ENCODE results near the gene MRPL36.

MRPL36 gene

GRCh38 chr5:1762883-1763547 lies 36.6 kb downstream of the MRPL36 start:
- peak; percentile 39 for DNase-seq

- peak; percentile 42 for DNase-seq
These were observed 37.3 kb downstream of the MRPL36 start for GRCh38 chr5:1762121-1762882.

DNA sequence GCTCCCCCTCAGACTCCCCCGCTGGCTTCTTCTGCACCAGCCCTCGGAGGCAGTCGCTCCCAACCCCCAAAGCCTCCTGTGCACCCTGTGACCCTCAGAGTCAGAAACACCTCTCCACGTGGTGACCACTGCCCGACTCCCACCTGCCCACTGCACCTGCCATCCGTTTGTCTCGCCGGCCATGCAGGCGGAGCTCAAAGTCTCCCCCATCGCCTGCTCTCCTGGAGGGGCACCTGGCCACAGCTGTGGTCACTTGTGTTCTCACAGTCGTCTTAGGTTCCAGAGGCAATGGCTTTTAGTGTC lies 38.2 kb downstream of the MRPL36 start:
- DNase-seq: peak; percentile 38

GRCh38 chr5:1760656-1761452 lies 38.8 kb downstream of the MRPL36 start:
- DNase-seq: peak; percentile 29

DNA sequence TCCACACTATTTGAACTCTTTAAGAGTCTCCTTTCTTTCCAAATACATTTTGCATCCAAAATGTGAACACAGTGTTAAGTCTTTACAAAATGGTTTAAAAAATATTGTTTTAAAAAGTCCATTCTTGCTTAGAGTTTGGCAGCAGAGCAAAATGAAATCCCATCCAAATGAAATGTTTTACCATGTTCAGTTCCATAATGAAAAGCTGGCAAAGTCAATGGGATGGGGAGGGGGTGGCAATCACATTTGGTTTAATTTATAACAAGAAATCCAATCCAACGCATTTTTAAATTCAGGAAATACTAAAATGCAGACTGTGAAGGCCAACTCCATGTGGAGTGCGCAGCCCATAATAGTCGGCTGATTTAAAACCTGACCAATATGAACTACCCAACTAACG lies 39.4 kb downstream of the MRPL36 start:
- DNase-seq: no peak

- DNase-seq: peak; percentile 40
These were observed 40.2 kb downstream of the MRPL36 start for GRCh38 chr5:1759378-1759970.

DNA sequence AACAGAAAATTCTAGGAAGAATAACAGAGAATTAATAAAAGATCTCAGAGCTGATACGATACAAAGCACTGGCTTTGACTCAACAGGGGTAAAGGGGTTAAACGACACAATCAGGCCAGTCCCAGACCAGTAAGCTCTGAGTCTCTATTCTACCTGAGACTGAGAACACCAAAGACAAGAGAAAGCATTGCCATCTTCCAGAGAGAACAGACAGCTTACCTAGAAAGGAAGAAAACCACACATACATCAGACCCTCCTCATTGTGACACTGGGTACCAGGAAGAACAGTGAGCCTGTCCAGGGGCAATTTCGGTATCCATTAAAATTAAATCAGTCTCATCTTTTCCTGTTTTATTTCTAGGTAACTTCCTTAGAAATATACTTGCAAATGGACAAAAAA lies 41.1 kb downstream of the MRPL36 start:
- DNase-seq: no peak

DNA sequence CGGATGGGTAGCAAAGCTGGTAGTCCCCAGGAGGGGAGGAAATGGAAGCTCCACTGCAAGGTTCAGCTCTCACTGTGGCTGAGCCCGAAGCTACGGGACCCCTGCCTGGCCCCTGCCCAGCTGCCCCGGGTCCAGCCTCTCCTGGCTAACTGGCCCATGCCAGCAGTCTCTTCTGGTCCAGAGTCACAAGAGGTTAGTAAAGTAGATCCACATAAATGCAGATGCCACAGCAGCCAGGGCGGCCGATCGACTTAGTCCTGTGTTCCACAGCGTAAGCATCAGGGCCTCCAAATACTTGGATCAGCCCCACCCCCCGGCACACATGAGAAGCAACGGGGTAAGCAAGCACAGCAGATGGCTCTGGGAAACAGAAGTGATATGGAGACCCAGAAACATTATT lies 42.1 kb downstream of the MRPL36 start:
- peak; percentile 40 for DNase-seq

- no peak for DNase-seq
These were observed 43.2 kb downstream of the MRPL36 start for GRCh38 chr5:1756481-1756880.

GRCh38 chr5:1755321-1755949 lies 44.2 kb downstream of the MRPL36 start:
- peak; percentile 22 for DNase-seq

- DNase-seq: peak; percentile 33
These were observed 45.0 kb downstream of the MRPL36 start for GRCh38 chr5:1754531-1755220.

DNA sequence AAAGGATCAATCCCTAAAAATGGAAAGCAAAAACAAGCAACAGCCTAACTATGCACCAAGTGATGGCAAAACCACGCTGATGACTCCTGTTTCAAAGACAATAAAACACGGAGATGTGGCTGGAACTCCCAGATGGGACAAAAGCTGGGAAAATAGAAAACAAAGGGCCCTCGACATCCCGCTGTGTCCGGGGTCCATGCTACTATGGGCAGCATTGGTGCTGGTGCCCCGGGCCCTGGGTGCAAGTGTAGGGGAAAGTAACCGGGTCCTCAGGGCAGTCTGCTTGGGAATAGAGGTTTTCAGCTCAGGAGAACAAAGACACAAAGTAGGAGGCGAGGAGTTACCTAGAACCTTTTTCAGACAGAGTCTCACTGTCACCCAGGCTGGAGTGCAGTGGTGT lies 46.1 kb downstream of the MRPL36 start:
- DNase-seq: peak; percentile 25

DNA sequence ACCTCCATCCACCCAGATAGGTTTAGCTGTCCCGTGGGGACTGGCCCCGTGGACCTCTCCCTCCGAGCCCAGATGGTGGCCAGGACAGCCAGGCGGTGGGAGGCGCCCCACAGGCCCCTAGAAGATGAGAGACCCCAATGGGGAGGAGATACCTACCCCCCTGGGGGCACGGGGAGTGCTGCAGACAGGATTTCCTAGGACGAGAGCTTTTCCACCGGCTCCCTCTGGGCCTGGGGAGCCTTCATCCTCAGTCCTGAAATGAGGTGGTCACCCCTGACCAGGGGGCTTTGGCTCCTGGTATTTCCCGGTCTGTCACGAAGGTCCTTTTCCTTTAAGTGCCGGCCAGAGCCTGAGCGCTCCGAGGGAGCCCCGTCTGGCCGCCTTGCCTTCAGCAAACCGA lies 46.8 kb downstream of the MRPL36 start:
- DNase-seq: peak; percentile 22

DNA sequence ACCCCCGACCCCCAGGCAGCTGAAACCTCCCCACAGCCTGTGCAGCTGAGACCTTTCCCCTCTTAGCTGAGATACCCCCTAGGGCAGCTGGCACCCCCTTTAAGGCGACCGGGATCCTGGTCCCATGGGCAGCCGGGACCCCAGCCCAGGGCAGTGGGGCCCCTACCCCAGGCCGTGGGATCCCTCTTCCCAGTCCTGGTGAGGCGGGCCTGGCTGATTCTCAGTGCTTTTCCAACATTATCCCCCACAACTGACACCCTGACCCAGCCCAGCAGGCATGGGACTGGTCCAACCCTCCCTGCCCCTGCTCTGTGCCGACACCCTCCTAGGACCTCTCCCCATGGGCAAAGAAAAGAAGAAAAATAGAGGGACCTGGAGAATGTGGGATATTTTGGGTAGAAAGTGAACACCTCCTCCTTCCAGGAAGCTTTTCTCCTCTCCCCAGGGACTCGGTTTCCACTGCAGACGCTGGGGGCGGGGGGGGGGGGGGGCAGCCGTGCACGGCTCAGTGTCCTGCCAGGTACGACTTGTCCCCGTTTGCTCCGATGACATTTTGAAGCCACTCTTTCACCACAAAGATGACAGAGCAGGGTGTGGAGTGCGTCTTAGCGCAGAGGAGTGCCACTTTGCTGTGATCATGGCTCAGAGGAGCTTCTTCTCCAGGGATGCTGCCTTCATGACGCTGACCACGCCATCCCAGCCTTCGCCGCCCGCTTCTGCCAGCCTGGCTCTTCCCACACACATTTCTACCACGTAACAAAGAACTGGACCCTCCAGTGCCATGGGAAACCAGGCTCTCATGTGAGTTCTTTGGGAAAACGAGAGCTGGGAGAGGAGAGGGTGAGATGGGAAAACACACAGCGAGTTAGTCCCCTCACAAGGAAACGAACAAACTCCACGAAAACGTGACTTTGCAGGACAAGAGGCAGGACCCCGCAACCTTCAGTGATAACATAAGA lies 47.5 kb downstream of the MRPL36 start:
- peak; percentile 23 for DNase-seq

DNA sequence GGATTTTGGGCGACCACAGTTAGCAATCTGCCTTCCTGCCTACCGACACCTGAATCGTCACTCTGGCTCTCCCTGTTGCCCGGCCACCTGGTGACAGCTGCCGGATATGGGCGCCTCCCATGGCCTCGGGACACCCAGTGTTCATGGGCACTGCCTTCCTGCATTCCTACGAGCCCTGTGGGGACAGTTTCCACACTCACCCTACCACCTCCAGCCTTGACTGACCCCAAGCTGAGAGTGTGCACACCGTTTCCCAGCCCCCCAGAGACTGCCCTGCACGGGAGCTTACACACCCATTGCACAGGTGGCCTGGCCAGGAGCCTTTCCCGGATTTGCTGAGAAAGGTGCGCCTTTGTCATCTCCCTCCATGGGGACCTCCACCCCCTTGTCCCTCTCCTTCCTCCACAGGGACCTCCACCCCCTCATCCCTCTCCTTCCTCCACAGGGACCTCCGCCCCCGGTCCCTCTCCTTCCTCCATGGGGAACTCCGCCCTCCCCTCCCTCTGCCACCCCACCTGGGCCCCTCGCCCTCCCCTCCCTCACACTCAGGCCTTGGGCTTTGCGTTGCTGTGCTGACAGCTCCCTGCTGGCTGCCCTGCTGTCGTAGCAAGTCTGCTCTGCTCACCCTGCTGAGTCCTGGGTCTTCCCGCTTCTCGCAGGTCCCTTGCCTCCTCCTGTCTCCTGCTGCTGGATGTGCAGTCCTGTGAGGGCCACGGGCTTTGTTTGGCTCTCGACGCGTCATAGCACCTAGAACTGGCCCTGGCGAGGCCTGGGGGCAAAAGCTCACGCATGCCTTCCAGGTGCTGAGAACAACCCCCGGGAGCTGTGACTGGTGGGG lies 48.4 kb downstream of the MRPL36 start:
- peak; percentile 35 for DNase-seq

DNA sequence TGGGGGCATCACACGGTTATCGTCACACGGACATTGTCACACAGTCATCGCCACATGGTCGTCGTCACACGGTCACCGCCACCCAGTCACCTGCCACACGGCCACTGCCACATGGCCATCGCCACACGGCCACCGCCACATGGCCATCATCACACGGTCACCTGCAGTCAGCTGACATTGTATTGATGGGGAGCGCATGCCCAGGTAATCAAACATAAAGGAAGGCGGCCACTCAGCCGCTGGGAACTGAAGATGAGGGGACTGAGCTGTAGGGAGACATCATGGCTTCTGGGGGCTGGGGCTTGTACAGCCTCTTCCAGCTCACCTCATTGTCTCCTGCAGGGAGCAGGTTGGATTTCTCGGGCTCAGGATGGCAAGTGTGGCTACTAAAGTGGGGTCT lies 49.2 kb downstream of the MRPL36 start:
- peak; percentile 22 for DNase-seq

DNA sequence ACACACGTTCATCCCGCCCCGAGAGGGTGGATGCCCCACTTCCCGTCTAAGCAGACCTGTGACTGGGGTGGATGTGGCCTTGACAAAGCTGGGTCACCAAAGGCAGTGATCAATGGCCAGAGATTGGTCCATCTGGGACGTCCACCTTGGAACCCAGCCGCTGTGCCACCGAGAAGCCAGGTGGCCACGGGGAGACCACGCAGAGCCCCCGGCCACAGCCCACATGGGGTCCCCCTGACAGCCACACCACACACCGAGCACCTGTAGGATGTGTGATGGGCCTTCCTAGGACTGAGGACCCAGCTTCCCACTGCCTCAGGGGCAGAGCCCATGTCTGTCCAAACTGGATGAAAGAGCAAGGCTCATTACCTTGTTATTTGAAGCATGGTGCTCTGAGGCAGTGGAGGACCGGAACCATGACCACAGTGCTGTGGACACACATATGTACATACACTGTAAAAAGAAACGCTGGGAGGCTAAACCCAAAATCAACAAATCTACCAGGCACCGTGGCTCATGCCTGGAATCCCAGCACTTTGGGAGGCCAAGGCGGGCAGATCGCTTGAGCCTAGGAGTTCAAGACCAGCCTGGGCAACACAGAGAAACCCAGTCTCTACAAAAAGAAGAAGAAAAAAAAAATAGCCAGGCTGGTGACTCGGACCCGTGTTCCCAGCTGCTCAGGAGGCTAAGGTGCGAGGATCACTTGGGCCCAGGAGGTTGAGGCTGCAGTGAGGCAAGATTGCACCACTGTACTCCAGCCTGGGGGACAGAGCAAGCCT lies 50.1 kb downstream of the MRPL36 start:
- no peak for DNase-seq

GRCh38 chr5:1748845-1749244 lies 50.8 kb downstream of the MRPL36 start:
- DNase-seq: no peak
